MM.1S (cell line): ENCODE results near the gene EGLN1.

Experiments used
- DNase-seq: peaks from one replicate; pipeline ENCODE4 v3.0.0-alpha.2; 2015
- H2AFZ ChIP-seq: fragments of 300-600 bp; sonication (generic); 2 replicates; pipeline ENCODE4 v1.6.0; 2016; ENCODE audit warnings: antibody characterized with exemption, low read length
- H3F3A ChIP-seq: fragments of 300-600 bp; sonication (generic); 2 replicates; pipeline ENCODE4 v1.6.1; 2016; ENCODE audit warnings: mild to moderate bottlenecking, antibody characterized with exemption, low read length, moderate library complexity, mixed read lengths; ENCODE audit not compliant: insufficient read depth
- H3K27ac ChIP-seq: fragments of 300-600 bp; sonication (generic); 2 replicates; pipeline ENCODE4 v1.5.1; 2016; ENCODE audit warnings: mild to moderate bottlenecking, low read length
- H3K27me3 ChIP-seq: fragments of 300-600 bp; sonication (generic); replicated peaks from 2 replicates; pipeline ENCODE4 v1.6.0; 2016; ENCODE audit warnings: low read length; ENCODE audit not compliant: insufficient read depth
- H3K36me3 ChIP-seq: fragments of 300-600 bp; sonication (generic); replicated peaks from 2 replicates; pipeline ENCODE4 v1.6.1; 2016; ENCODE audit warnings: mild to moderate bottlenecking, low read length, mixed read lengths; ENCODE audit not compliant: insufficient read depth
- H3K4me1 ChIP-seq: fragments of 300-600 bp; sonication (generic); 2 replicates; pipeline ENCODE4 v1.6.1; 2016; ENCODE audit warnings: low read length, mixed read lengths
- H3K4me2 ChIP-seq: fragments of 300-600 bp; sonication (generic); 2 replicates; pipeline ENCODE4 v1.6.0; 2016; ENCODE audit warnings: low read depth, low read length
- H3K4me3 ChIP-seq: fragments of 300-600 bp; sonication (generic); 2 replicates; pipeline ENCODE4 v1.5.1; 2016; ENCODE audit warnings: low read length, mixed read lengths
- H3K79me2 ChIP-seq: fragments of 300-600 bp; sonication (generic); 2 replicates; pipeline ENCODE4 v1.6.1; 2016; ENCODE audit warnings: mixed run types, low read length, mixed read lengths
- H3K9ac ChIP-seq: fragments of 300-600 bp; sonication (generic); 2 replicates; pipeline ENCODE4 v1.6.1; 2016; ENCODE audit warnings: low read length, mixed read lengths
- H3K9me2 ChIP-seq: fragments of 300-600 bp; sonication (generic); replicated peaks from 2 replicates; pipeline ENCODE4 v1.6.1; 2016; ENCODE audit warnings: mild to moderate bottlenecking, low read length, mixed read lengths; ENCODE audit not compliant: insufficient read depth
- H3K9me3 ChIP-seq: fragments of 300-600 bp; sonication (generic); replicated peaks from 2 replicates; pipeline ENCODE4 v1.6.1; 2016; ENCODE audit warnings: mild to moderate bottlenecking, low read length, mixed read lengths; ENCODE audit not compliant: insufficient read depth
- H4K20me1 ChIP-seq: fragments of 300-600 bp; sonication (generic); 2 replicates; pipeline ENCODE4 v1.6.1; 2016; ENCODE audit warnings: mild to moderate bottlenecking, low read length, moderate library complexity, mixed read lengths; ENCODE audit not compliant: insufficient read depth
- EZH2 ChIP-seq: fragments of 300-600 bp; sonication (generic); optimal IDR thresholded peaks from 2 replicates; pipeline ENCODE3; 2017; ENCODE audit warnings: low read depth, mild to moderate bottlenecking, antibody characterized with exemption, low read length, mixed read lengths
- EZH2phosphoT487 ChIP-seq: fragments of 300-600 bp; sonication (generic); IDR thresholded peaks from 2 replicates; pipeline ENCODE4 v1.6.1; 2018; ENCODE audit warnings: antibody characterized with exemption, low read length
- TF ChIP-seq, protein P1 (sequence below): fragments of 300-600 bp; sonication (generic); IDR thresholded peaks from 2 replicates; pipeline ENCODE4 v1.5.1; 2016; ENCODE audit warnings: antibody characterized with exemption, low read length, mixed read lengths

The EGLN1 gene

DNA sequence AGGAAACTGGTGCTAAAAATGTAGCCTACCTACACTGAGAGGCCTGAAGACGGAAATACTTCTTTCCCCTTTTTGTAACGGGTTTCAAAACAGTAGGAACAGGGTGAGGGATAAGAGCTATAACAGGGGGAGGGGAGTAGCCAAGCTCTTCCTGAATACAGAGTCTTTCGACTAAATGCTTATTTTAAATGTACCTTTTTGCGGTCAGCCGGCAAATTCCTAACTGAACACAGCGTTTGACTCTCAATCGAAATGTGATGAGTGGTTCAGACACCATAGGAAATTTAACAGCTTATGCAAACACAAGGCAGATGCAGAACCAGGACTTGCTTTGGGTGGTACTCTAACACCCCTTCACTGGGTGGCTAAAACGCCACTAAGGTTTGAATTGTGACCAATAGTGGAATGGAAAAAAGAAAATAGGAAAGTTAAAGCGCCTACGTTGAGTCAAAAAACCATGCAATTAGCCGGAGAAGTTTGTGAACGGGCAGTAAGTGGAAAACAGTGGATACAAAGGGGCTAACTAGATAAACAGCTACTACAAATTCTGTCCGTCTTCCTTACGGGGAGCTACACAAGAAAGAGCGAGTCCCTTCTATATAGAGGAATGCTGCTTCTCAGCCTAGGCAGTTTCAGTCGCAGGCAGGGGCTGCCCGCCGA lies 1.7 kb downstream of the EGLN1 start:
- peaks cover 58% of the 10 kb centered on the region for H3K79me2 ChIP-seq
- TF ChIP-seq, protein P1, sequence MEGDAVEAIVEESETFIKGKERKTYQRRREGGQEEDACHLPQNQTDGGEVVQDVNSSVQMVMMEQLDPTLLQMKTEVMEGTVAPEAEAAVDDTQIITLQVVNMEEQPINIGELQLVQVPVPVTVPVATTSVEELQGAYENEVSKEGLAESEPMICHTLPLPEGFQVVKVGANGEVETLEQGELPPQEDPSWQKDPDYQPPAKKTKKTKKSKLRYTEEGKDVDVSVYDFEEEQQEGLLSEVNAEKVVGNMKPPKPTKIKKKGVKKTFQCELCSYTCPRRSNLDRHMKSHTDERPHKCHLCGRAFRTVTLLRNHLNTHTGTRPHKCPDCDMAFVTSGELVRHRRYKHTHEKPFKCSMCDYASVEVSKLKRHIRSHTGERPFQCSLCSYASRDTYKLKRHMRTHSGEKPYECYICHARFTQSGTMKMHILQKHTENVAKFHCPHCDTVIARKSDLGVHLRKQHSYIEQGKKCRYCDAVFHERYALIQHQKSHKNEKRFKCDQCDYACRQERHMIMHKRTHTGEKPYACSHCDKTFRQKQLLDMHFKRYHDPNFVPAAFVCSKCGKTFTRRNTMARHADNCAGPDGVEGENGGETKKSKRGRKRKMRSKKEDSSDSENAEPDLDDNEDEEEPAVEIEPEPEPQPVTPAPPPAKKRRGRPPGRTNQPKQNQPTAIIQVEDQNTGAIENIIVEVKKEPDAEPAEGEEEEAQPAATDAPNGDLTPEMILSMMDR: no peak
- no peak for TF ChIP-seq EZH2phosphoT487
- TF ChIP-seq EZH2: no peak
- H3K9me2 ChIP-seq: no peaks in the 10 kb centered on the region
- peak overlapping the region; percentile 25; the same call in 1 of the 2 replicates for H3K27ac ChIP-seq
- no peaks in the 10 kb centered on the region for H4K20me1 ChIP-seq
- H3F3A ChIP-seq: peaks cover 24% of the 10 kb centered on the region
- H3K9me3 ChIP-seq: no peaks in the 10 kb centered on the region
- peak overlapping the region; percentile 45 for H2AFZ ChIP-seq
- H3K4me2 ChIP-seq: peak overlapping the region; percentile 95
- H3K27me3 ChIP-seq: no peaks in the 10 kb centered on the region
- H3K9ac ChIP-seq: peak overlapping the region; percentile 51
- peak overlapping the region; percentile 81 for H3K4me3 ChIP-seq
- H3K36me3 ChIP-seq: no peaks in the 10 kb centered on the region
- H3K4me1 ChIP-seq: peaks cover 28% of the 10 kb centered on the region
- peak; percentile 53 for DNase-seq

DNA sequence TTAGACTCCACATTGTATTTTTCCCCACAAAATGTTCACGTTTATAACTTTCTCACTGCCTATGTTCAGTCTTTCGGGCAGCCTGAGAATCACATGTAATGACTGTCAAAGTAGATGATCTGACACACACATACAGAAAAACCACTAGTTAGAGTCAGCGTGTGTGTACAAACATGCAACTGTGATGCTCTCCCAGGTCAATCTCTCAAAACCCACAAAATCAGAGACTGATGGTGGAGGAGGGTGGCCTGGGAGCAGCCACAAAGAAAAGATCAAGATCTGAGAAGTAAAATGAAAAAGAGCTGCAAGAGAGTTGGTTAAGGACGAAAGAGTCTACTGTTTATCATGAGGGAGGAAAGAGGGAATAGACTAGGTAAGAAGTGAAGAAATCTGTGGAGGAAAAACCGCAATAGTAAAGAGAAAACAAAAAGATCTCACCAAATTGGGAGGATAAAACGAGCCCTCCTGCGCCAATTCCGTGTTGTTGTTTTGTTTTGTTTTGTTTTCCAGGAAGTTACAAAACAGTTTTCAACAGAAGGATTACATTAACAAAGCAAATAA lies 2.3 kb downstream of the EGLN1 start:
- H2AFZ ChIP-seq: peak overlapping the region; percentile 45
- H3K4me3 ChIP-seq: peak overlapping the region; percentile 81
- H3K9me2 ChIP-seq: no peaks in the 10 kb centered on the region
- H3F3A ChIP-seq: peaks cover 24% of the 10 kb centered on the region
- H3K36me3 ChIP-seq: no peaks in the 10 kb centered on the region
- TF ChIP-seq EZH2phosphoT487 (no peak), EZH2 (no peak)
- TF ChIP-seq, protein P1: no peak
- peak; percentile 22 for DNase-seq
- H3K9me3 ChIP-seq: no peaks in the 10 kb centered on the region
- H3K4me1 ChIP-seq: peaks cover 28% of the 10 kb centered on the region
- H3K27me3 ChIP-seq: no peaks in the 10 kb centered on the region
- H3K9ac ChIP-seq: peak overlapping the region; percentile 51; the same call in 1 of the 2 replicates
- peak overlapping the region; percentile 95 for H3K4me2 ChIP-seq
- peaks cover 64% of the 10 kb centered on the region for H3K79me2 ChIP-seq
- H4K20me1 ChIP-seq: no peaks in the 10 kb centered on the region
- peak overlapping the region; percentile 25; the same call in 1 of the 2 replicates for H3K27ac ChIP-seq

DNA sequence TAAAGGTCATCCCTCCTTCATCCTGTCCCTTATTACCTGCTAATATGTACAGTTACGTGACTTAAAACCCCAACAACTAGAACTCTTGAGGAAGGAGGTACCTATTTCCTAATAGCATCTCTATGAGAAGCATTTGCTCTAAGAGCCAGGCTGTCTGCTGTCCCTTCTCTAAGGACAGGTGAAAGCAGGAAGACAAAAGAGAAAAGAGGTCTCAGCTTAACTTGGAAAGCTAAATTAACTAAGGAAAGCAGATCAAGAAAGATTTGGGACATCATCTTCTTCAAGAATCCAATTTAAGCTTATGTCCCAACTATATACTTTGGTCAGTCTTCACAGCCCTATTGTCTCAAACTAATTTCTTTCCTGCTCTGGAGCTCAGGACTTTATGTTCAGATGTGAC lies 2.9 kb downstream of the EGLN1 start:
- DNase-seq: no peak
- Histone ChIP-seq H4K20me1 (no peaks in the 10 kb centered on the region), H3K4me2 (peak overlapping the region; percentile 95), H3K27me3 (no peaks in the 10 kb centered on the region), H2AFZ (no peak overlapping the region), H3K9me2 (no peaks in the 10 kb centered on the region), H3K9me3 (no peaks in the 10 kb centered on the region), H3F3A (peaks cover 24% of the 10 kb centered on the region), H3K4me3 (peak overlapping the region; percentile 81), H3K9ac (no peak overlapping the region), H3K79me2 (peaks cover 71% of the 10 kb centered on the region), H3K36me3 (no peaks in the 10 kb centered on the region), H3K4me1 (peaks cover 28% of the 10 kb centered on the region), H3K27ac (no peak overlapping the region)
- TF ChIP-seq EZH2 (no peak), EZH2phosphoT487 (no peak)
- TF ChIP-seq, protein P1: no peak
